HG02981 (cell line): ENCODE measurements around the gene ARFGEF3.

Experiments used
- ATAC-seq: cut with Tn5 transposase; IDR thresholded peaks from one replicate; pipeline ENCODE4 v1.9.1; 2021; ENCODE audit warnings: mild to moderate bottlenecking, moderate library complexity; ENCODE audit not compliant: unreplicated experiment

ARFGEF3 gene

DNA sequence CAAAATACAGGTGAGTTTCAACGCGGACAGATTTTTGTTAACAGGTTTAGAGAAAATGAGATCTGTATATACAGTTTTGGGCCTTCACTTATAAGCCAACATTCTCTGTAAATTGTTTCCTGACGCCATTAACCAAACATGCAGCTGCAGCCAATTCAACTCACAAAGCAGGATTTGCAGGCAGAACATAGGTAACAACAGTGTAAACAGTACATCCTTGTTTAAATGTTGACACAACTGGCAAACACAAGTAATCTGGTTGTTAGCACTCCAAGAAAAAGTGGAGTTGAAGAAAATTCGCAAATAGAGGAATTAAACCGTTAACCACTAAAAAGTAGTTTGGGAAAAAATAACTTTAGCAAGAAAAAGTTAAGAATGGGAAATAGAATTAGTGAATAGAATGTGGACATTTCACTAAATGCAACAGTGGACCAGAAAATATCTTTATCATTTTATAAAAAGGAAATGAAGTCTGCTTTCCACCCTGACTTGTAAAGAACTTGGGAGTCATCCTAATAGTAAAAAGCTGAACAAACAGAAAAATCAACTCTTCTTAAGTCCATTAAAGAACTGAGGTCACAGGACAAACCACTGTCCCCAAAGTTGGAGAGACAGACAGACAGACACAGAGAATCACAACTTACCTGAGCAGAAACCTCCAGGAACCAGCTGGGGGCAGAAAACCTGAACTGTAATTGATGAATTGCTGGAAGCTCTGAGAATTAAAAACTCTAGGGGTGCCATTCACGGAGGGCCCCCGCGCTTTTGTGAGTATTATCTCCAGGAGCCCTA, 226.0 kb downstream of the ARFGEF3 start:
- ATAC-seq: no peak

DNA sequence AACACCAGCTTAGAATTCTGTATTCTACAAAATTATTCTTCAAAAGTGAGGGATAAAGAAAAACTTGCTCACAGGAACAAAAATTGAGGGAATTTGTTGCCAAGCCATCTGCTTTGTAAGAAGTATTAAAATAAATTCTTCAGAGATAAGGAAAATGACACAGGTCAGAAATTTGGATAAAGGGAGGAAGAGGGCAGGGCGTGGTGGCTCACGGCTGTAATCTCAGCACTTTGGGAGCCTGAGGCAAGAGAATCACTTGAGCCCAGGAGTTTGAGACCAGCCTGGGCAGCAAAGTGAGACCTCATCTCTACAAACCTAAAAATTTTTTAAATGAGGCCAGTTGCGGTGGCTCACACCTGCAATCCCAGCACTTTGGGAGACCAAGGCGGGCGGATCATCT, 227.8 kb downstream of the ARFGEF3 start:
- no peak for ATAC-seq
